Measurements from ENCODE around the gene FAM89A.

GRCh38 chr1:231079163-231079562 is 39.1 kb upstream of the FAM89A start:
- TF ChIP-seq POLR2A (IDR thresholded peaks at IDR 0.05; ENCODE audit: borderline replicate concordance, extremely low read depth, insufficient read depth, insufficient read length), result no peak
- no peak for TF ChIP-seq CTCF (IDR thresholded peaks at IDR 0.05 in 2 of 3, conservative IDR thresholded peaks at IDR 0.05 in 1 of 3; ENCODE audit: borderline replicate concordance in 1 of 3, insufficient read depth in 1 of 3, low read depth in 2 of 3, low read length in 2 of 3)
- TF ChIP-seq ELF1 (IDR thresholded peaks at IDR 0.05; ENCODE audit: borderline replicate concordance, low read depth), result no peak
- TF ChIP-seq EZH2phosphoT487 (IDR thresholded peaks at IDR 0.05; ENCODE audit: borderline replicate concordance), result no peak
- no peak for TF ChIP-seq POLR2AphosphoS5 (IDR thresholded peaks at IDR 0.05; ENCODE audit: low read depth, low read length)
- TF ChIP-seq EZH2 (IDR thresholded peaks at IDR 0.05), result no peak

Data from HCT116 (cell line).